Heart left ventricle (tissue), 16 donors: ENCODE data around the gene CBX2. TPM values are rescaled to one million over a fixed set of nuclear protein-coding genes. Genes with fewer than 3 reads are reported as not detected.
A peak's percentile ranks its signal among the peaks of the same experiment; 100 is the strongest.

Experiments used
- ATAC-seq, 4 donors: fragments of 200-7000 bp; cut with Tn5 transposase; one replicate each; pipeline ENCODE4 v1.9.1; 2020 to 2022; ENCODE audit warnings: moderate library complexity in 4 of 4, mild to moderate bottlenecking in 3 of 4, moderate number of reproducible peaks in 1 of 4
- DNase-seq, 5 donors: peaks; one replicate each; pipeline ENCODE4 v3.0.0-alpha.2; 2020
- H3K27ac ChIP-seq, 12 donors: fragments of 200-600 bp; sonication (generic) in 4 of 12; one replicate each; pipeline versions ENCODE4 v1.5.0 to v1.8.0; 2016 to 2022; ENCODE audit warnings: mild to moderate bottlenecking in 2 of 12
- H3K27me3 ChIP-seq, 9 donors: fragments of 200-600 bp; sonication (generic) in 2 of 9; one replicate each; pipeline versions ENCODE4 v1.5.1 to v1.8.0; 2016 to 2022; ENCODE audit warnings: mild to moderate bottlenecking in 3 of 9
- H3K36me3 ChIP-seq, 9 donors: fragments of 200-600 bp; sonication (generic) in 2 of 9; one replicate each; pipeline versions ENCODE4 v1.5.0 to v1.8.0; 2018 to 2022; ENCODE audit warnings: mild to moderate bottlenecking in 2 of 9
- H3K4me1 ChIP-seq, 12 donors: fragments of 200-600 bp; sonication (generic) in 4 of 12; one replicate each; pipeline versions ENCODE4 v1.5.0 to v1.8.0; 2016 to 2022; ENCODE audit warnings: mild to moderate bottlenecking in 3 of 12
- H3K4me3 ChIP-seq, 12 donors: fragments of 200-600 bp; sonication (generic) in 4 of 12; one replicate each; pipeline versions ENCODE4 v1.5.0 to v1.8.0; 2017 to 2022; ENCODE audit warnings: mild to moderate bottlenecking in 9 of 12, moderate library complexity in 4 of 12
- H3K9me3 ChIP-seq, 12 donors: fragments of 200-600 bp; sonication (generic) in 4 of 12; one replicate each; pipeline versions ENCODE4 v1.5.0 to v1.8.0; 2016 to 2022; ENCODE audit warnings: mild to moderate bottlenecking in 1 of 12
- POLR2A ChIP-seq, 2 donors: fragments of 450-650 bp; IDR thresholded peaks; one replicate each; pipeline ENCODE4 v1.6.1; 2017; ENCODE audit warnings: antibody characterized with exemption in 2 of 2, mild to moderate bottlenecking in 2 of 2, moderate library complexity in 2 of 2
- WGBS, 4 donors: extraction: QIAGEN DNeasy Blood & Tissue Kit in 2 of 4; methylation state at CpG; one replicate each; pipeline versions ENCODE4 v1.1.5 to v1.1.7; 2013 to 2018; 5-methylcytosine and 5-hydroxymethylcytosine counted together
- intact Hi-C, 10 donors: fragments of 100-400 bp; cut with DNase I; formaldehyde crosslinking; loops; one replicate each; pipeline versions ENCODE4 v1.11.1 to v1.14.2; 2022
- polyA plus RNA-seq, 2 donors: library from polyadenylated mRNA; stranded (reverse); fragments of 200-250 nt; gene quantifications; one replicate each; pipeline ENCODE4 v1.2.3, GENCODE V29; 2013
- total RNA-seq, 9 donors: library from RNA; depleted of rRNA in 2 of 9; stranded (reverse); fragments of >200 nt in 2 of 9; fragmentation: NEBNext Ultra II Directional in 3 of 9; extraction: Animal tissue kit (Norgen Biotek cat#: 25700) in 3 of 9; gene quantifications; one replicate each; pipeline versions ENCODE4 v1.1.0 to v1.2.4, GENCODE V29; 2016 to 2023
- TF ChIP-seq, protein P1 (sequence below), 12 donors: fragments of 200-600 bp; sonication (generic) in 4 of 12; IDR thresholded peaks; one replicate each; pipeline versions ENCODE4 v1.5.0 to v1.8.0; 2018 to 2022; ENCODE audit warnings: antibody characterized with exemption in 12 of 12, mild to moderate bottlenecking in 5 of 12
- donor health status: ischemic (EF 13 %, LVEDD 7.1; RV severe dilation, severe dysfunction).
- donor health status: healthy with polysubstance abuse.
- donor health status: DM: no; HTN: yes; CAD: no.
- donor health status: DM: no; HTN: no; CAD: no.
- donor health status: ischemic (EF 25% LVEDD 6.9; RV normal size, moderate dysfunction).
- donor health status: ischemic (EF 25% LVEDD 5.7; RV mildly dilated, moderate dysfunction).
- donor health status: healthy.
- donor health status: DM: yes; HTN: yes; CAD: no.
- donor health status: ischemic (EF 35%, LVEDD 5.7; RV mildly dilated, moderate dysfunction).
- donor health status: nonischemic (EF 11% LVEDD 7.7; RV severe dilation, severe dysfunction).
- donor health status: DM: yes; HTN: yes; CAD: no.
- donor health status: PGD.
- donor health status: ischemic (EF 29% LVEDD 5.4; RV normal size, mild dysfunction).
- donor health status: nonischemic (EF 23%, LVEDD 6.1; RV moderate dilation, normal function).

CBX2 gene
- total and polyA plus RNA-seq, 11 donors: 2.4 to 4.3 (median 3.1) TPM

DNA sequence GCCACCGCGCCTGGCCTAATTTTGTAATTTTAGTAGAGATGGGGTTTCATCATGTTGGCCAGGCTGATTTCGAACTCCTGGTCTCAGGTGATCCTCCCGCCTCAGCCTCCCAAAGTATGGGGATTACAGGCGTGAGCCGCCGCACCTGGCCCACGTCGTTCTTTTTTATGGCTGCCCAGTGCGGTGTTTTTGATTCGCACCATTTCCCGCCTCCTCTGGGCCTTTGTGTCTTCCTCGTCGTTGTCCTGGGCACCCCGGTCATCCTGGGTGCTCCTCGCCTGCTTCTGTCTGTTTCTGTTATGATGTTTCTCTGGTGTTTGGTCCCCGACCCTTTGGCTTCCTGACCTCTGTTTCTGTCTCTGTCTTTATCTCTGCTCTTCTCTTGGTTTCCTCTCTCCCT is 46.3 kb downstream of the CBX2 start:
- 95 to 98% (median 96%) methylated on average over 17 of the region's 17 CpGs for WGBS, 4 donors

GRCh38 chr17:79824893-79825579 is 47.1 kb downstream of the CBX2 start:
- no peak overlapping the region for H3K27ac ChIP-seq
- TF ChIP-seq, protein P1, sequence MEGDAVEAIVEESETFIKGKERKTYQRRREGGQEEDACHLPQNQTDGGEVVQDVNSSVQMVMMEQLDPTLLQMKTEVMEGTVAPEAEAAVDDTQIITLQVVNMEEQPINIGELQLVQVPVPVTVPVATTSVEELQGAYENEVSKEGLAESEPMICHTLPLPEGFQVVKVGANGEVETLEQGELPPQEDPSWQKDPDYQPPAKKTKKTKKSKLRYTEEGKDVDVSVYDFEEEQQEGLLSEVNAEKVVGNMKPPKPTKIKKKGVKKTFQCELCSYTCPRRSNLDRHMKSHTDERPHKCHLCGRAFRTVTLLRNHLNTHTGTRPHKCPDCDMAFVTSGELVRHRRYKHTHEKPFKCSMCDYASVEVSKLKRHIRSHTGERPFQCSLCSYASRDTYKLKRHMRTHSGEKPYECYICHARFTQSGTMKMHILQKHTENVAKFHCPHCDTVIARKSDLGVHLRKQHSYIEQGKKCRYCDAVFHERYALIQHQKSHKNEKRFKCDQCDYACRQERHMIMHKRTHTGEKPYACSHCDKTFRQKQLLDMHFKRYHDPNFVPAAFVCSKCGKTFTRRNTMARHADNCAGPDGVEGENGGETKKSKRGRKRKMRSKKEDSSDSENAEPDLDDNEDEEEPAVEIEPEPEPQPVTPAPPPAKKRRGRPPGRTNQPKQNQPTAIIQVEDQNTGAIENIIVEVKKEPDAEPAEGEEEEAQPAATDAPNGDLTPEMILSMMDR (IDR thresholded peaks at IDR 0.05): no peak
- no peak for TF ChIP-seq POLR2A (IDR thresholded peaks at IDR 0.05)
- no peaks in the 10 kb centered on the region for H3K27me3 ChIP-seq
- intact Hi-C loops: no loop called here
- H3K4me3 ChIP-seq: no peak overlapping the region
- H3K36me3 ChIP-seq: no peaks in the 10 kb centered on the region
- DNase-seq (no peak), ATAC-seq (no peak)
- peaks cover 0 to 28% (median 10%) of the 10 kb centered on the region in 12 donors for H3K4me1 ChIP-seq
- WGBS, 4 donors: 95 to 98% (median 97%) methylated on average over 5 to 6 of the region's 6 CpGs
- H3K9me3 ChIP-seq: no peaks in the 10 kb centered on the region

More for the DNA sequence above, 46.3 kb downstream of the CBX2 start:
- TF ChIP-seq, protein P1 (IDR thresholded peaks at IDR 0.05): no peak
- no peak for TF ChIP-seq POLR2A (IDR thresholded peaks at IDR 0.05)
- no peak overlapping the region for H3K27ac ChIP-seq
- peaks cover 0 to 25% (median 13%) of the 10 kb centered on the region in 12 donors for H3K4me1 ChIP-seq
- H3K27me3 ChIP-seq: no peaks in the 10 kb centered on the region
- no peak for DNase-seq
- no peak overlapping the region for H3K4me3 ChIP-seq
- ATAC-seq: no peak
- H3K36me3 ChIP-seq: no peaks in the 10 kb centered on the region
- H3K9me3 ChIP-seq: no peaks in the 10 kb centered on the region
- intact Hi-C loops: no loop called here

DNA sequence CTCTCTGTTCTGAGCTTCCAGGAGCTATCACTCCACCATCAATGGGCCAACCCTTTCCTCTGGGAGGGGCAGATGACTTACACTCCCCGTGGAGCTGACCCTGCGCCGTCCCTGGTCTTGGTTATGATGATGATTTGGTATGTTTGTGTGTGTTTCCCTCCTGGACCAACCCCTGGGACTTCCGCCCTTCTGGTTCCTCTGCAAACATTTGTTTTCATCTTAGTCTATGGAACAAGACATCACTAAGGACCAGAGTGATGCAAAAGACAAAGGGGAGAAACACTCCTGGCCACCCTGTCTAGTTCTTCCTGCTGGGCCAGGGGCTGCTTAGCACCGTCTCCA is 47.6 kb downstream of the CBX2 start:
- no peak overlapping the region for H3K4me3 ChIP-seq
- WGBS, 4 donors: 96 to 98% (median 96%) methylated on average over 5 of the region's 5 CpGs
- H3K27me3 ChIP-seq: no peaks in the 10 kb centered on the region
- H3K4me1 ChIP-seq: peaks cover 0 to 30% (median 8%) of the 10 kb centered on the region in 12 donors
- no peaks in the 10 kb centered on the region for H3K9me3 ChIP-seq
- ATAC-seq: no peak
- TF ChIP-seq, protein P1 (IDR thresholded peaks at IDR 0.05): no peak
- TF ChIP-seq POLR2A (IDR thresholded peaks at IDR 0.05): no peak
- H3K36me3 ChIP-seq: no peaks in the 10 kb centered on the region
- intact Hi-C loops: no loop called here
- DNase-seq: no peak
- H3K27ac ChIP-seq: no peak overlapping the region

DNA sequence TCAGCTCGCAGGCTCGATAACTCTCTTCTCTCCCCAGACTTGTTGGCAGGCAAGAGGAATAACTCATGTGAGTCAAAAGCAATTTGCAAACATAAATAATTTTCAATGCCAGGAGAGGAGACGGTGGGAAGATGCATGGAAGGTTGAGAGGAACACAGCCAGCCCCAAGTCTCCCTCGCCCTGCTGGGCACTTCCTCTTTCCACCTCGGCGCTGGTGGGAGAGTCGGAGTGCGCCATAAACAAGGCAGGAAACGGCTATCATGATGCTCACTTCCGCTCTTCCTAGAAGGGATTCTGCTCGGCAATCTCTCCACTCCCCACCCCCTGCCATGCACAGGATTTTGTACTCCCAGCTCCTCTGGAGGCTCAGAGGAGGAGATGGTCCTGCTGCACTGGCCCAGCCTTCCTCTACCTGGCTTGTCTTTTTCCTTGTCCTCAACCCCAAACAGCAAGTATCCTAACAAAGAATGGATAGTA is 48.3 kb downstream of the CBX2 start:
- DNase-seq (peak in 2 of 5 donors; percentile 30 to 59), ATAC-seq (peak in 1 of 4 donors; percentile 23)
- H3K4me1 ChIP-seq: peaks cover 0 to 36% (median 9%) of the 10 kb centered on the region in 12 donors
- H3K27me3 ChIP-seq: no peaks in the 10 kb centered on the region
- 46 to 60% (median 52%) methylated on average over 11 of the region's 11 CpGs for WGBS, 4 donors
- no peak overlapping the region for H3K27ac ChIP-seq
- no peaks in the 10 kb centered on the region for H3K36me3 ChIP-seq
- H3K9me3 ChIP-seq: no peaks in the 10 kb centered on the region
- intact Hi-C loops: no loop called here
- H3K4me3 ChIP-seq: no peak overlapping the region
- no peak for TF ChIP-seq POLR2A (IDR thresholded peaks at IDR 0.05)
- TF ChIP-seq, protein P1 (IDR thresholded peaks at IDR 0.05): no peak
